ENCODE results near the gene SPEF1. TPM values are rescaled to one million over a fixed set of nuclear protein-coding genes. Genes with fewer than 3 reads are reported as not detected.

Gene SPEF1
- total RNA-seq, 1 donor from 2014 or later: 0.16 TPM

DNA sequence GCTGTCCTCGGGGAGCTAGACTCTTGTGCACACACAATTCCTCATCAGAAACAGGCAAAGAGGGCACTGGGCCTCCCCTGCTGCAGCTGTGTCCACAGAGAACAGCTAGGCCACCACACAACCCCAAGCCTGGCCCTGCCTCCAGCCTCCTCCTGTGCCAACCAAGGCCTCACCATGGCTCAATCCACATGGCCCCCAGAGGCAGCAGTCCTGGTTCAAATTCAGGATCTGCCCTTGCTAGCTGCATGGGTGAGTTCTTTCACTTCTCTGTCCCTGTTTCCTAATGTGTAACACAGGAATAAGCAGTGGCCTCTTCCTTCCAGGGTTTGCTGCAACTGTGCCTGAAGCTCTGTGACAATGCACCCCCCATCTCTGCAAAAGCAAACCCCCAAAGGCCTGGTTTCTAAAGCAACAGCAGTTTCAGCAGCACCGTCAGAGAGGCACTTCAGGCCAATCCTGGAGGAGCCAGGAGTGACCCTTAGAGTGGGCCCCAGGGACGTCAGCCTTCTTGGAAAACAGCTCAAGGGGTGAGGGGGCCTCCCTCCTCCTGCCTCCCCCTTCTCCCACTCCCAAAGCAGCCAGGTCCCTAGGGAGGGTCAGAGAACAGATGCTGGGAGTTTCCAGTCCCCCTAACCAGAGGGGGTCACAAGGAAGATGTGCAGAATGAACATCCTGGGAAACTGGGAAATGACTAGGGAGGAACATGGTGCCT, 15.9 kb downstream of the SPEF1 start:
- no peak for DNase-seq

DNA sequence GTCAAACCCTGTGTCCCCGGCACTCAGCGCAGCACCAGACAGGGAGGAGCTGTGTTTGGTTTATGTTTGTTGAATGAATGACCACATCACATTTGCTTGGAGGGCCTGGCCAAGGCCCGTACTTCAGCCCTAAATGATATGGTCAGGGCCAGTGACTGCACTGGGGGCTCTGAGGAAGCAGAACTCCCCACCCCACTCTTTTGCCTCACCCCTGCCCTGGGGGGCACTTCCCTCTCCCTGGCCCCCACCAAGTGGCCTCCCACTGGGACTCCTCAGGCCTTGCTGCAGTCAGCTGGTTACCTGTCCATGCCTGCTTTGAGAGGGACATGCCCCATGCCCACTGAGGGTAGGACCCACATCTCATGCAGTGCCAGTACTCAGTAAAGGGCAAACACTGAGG, 16.6 kb downstream of the SPEF1 start:
- DNase-seq: no peak

DNA sequence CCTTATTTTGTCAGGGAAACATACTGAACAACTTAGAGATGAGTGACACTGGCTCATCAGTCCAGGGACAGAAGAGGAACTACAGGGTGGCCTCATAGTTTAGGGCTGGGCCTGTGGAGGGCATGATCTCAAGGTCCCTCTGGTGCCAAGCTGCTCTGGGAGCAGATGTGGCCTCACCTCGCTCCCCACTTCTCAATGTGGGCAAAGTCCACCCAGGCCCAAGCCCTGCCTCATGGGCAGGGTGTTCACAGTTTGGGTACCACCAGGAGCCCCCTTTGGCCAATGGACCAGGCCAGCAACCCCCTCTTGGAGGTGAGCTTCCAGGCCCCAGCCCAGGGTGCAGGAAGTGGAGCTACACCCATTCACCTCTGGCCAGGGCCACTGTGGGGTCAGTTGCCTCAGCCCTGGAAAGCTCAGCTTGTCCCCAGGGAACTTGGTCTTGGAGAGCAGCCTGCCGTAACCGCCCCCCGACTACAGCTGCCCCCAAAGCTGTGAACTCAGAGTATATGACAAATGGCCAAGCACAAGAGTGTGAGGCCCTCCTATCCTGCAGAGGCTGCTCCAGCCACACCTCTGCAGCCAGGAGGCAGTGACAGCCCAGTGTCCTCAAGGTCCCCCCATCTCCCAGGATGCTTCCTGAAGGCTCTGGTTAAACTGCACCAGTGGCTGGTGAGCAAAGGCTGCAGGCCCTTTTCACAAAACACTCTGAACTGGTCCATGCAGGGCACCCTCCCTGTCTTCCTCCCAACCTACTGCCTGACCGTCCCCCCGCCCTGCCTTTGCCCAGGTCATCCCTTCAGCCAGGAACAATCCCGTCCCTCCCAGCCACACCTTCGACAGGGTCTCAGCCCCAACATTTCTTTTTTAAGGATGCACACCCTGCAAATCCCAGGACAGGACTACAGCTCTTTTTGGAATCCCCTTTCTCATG, 17.3 kb downstream of the SPEF1 start:
- no peak for DNase-seq

DNA sequence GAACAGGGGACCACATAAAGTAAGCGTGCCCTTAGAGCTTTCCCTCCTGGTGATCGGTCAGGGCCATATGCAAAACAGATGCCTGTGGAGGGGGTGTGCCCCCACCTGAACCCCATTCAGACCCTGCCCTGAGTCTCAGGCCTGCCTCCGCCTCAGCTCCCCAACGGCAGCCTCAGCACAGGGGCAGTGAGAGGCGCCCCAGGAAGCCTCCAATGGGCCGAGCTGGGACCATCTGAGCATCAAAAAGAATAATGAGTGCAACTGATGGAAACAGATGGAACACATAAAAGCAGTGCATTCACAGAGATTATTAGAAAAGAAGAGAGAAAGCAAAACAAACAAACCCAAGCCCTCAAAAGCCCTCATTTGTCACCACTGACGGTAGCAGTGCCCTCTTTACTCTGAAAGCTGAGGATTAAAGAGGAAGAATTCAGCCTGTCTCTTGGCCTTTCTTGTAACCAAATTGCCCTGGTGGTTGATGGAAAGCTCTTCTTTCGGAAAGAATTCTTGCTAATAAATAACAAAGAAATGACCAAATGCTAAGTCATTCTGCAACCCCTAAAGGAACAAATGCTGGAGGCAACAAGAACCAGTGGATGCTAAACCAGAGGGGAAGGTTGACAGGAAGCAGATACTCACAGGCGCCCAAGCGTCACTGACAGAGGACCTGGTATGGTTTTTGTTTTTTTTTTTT, 20.4 kb downstream of the SPEF1 start:
- DNase-seq: no peak

DNA sequence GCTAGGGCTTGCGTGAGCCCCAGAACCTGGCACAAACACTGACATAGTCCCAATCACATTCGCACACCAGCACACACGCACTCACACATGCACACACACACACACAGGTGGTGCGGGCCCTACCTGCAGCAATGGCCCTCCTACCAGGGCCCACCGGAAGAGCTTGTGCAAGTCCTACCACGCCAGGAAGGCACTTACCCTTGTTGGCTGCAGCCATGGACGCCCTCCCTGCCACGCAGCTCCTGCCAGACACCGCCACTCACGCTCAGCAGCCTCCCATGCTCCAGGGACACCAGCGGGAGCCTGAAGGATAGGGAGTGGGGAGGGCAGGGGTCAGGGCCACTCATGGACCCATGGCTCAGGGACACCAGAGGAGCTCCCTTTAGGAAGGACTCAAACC, 21.4 kb downstream of the SPEF1 start:
- DNase-seq: no peak

DNA sequence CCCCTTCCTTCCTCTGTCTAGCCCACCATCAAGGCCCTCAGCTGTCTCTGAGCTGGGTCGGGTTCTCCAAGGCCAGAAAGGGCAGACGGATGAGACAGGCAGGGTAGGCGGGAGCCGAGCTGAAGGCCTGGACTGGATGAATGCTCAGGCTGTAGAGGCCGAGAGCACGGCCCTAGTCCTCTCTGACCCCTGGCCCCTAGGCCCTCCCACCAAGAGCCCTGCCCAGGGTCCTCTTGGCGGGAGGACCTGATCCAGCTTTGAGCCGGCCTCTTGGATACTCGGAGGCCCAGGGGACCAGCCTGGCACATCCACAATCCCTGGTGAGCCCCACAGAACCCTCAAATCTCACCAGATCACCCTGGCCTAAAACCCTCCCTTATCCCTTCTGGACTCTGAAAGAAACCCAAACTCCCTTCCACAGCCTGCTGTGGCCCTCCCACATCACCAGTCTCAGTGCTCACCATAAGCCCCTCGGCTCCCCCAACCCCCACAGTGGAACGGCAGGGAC, 21.9 kb downstream of the SPEF1 start:
- DNase-seq: no peak

DNA sequence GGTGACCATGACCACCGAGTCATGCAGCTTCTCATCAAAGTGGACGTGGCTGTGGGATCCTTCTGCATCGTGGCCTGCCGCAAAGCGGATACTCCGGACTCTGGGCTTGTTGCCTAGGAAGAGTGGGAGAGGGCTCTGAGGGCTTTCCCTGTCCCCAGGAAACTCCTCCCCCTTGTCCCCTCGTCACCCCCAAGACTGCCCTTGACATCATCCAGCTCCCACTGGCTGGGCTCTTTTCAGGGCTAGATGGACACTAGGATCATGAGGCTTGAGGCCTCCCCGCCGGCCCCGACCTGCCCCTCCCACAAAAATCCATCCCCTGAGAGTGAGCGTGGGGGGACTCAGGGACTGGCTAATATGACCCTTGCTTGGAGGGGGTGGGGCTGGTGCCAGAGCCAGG, 22.7 kb downstream of the SPEF1 start:
- no peak for DNase-seq

DNA sequence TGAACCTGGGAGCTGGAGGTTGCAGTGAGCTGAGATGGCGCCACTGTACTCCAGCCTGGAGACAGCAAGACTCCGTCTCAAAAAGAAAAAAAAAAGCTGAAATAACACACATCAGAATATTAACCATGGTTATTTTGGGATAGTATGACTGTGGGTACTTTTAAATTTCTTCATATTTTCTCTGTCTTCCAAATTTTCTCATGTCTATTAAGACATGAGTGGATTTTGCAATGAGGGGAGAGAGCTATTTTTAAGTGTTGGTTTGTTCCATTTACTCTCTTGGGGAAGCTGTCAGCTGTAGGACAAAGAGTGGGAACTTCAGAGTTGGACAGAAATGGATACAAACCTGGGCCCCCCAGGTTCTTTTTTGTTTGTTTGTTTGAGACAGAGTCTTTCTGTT, 24.0 kb downstream of the SPEF1 start:
- DNase-seq: no peak

DNA sequence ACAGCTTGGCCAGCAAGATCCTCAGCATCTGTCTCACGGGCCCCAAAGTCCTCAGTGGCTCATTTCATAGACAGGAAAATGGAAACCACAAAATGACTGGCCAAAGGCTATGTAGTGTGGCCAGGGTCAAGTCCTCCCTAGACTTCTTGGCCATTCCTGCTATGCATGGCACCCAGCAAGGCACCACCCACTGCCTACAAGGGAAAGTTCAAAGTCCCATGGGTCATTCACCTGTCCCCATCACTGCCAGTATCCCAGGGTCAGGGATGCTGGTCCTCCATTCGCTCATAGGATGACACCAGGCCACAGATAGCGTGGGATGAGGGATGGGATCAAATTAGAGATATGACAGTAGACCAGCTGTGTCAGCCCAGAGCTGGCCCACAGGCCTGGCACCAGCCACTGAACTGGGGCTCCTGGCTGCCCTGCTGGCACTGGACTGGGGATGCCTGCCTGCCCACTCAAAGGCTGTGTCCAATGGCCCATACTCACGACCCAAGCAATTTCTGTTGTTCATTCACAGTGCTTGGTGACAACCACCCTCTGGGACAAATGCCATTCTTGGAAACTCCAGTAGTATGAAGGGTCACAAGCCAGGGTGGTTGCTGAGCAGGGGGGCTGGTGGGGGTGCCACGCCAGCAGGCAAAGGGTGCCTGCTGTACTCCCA, 25.3 kb downstream of the SPEF1 start:
- no peak for DNase-seq

DNA sequence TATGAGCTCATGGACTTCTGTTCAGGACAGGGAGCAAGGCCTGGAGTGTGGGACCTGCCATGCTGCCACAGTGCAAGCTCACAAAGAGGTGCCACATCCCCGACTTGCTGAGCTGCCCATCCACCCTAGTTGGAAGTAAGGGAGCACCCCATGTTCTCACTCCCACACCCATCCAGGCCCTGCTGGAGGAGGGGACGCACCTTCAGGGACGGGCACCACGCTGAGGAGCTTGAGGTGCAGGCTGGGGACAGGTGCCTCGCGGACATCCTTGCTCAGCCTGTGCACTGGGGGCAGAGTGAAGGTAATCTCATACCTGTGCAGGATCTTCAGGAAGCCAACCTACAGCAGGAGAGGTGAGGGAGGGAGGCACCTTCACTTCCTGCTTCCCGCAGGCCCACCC, 26.0 kb downstream of the SPEF1 start:
- DNase-seq: no peak

DNA sequence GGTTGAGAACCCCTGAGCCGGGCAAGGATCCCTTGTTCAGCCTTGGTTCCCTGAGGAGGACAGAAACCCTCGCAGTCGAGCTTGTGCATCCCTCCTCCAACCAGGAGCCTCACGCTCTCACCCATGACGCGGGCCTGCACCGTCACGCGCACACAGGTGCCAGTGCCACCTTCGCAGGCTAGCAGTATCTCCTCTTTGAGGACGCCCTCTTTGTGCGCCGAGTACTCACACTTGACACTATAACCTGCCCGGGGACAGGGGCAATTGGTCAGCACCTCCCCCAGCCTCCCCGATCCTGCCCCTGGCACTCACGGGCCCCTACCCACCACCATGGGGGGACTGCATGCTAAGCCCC, 27.0 kb downstream of the SPEF1 start:
- DNase-seq: no peak

DNA sequence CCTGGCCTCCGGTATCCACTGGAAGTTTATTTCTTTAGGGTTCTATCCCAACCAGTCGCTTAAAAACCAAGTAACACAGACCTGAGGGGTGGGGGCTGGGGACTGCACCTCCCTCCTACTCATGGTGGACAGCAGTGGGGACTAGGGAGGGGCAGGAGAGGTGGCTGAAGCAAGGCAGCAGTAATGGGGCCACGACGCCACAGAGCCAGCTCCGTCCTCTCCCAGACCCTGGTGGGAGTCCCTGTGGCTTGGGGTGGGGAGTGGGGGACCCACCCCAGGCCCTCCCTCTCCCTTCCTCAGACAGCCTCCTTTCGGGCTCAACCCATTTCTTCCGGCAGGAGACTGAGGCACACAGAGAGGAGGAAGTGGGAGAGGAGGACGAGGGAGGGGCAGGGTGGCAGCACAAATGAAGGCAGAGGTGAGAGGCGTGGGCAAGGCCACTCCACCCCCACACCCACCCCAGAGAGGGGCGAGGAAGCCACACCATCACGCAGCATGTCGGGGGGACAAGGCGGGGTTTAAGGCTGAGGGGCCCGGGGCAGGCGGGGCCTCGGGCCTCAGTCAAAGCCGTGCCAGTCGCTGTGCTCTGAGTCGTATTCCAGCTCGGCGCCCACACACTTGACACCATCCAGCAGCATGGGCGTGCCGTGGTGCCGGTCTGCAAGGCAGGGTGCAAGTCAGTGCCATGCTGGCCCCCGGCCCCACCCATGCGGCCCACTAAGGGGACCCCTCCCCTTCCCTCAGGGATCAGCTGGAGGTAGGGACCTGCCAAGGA, 27.6 kb downstream of the SPEF1 start:
- DNase-seq: no peak

DNA sequence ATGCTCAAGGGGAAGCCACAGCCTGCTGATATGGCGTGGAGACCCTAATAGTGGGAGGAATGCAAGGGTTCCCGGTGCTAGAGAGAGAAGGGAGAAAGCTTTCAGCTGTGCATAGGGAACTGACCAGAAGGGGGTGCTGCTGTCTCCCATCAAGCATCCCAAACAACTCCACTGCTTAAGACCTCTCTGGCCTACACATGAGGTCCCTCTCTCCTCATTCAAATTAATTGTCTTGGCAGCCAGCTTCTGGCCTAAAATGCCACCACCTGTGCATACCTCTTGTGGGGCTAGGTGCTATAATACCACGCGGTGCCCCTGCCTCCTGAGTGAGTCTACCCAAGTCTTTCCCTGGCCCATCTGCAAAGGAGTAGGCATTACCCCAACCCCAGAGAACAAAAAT, 28.1 kb downstream of the SPEF1 start:
- no peak for DNase-seq

DNA sequence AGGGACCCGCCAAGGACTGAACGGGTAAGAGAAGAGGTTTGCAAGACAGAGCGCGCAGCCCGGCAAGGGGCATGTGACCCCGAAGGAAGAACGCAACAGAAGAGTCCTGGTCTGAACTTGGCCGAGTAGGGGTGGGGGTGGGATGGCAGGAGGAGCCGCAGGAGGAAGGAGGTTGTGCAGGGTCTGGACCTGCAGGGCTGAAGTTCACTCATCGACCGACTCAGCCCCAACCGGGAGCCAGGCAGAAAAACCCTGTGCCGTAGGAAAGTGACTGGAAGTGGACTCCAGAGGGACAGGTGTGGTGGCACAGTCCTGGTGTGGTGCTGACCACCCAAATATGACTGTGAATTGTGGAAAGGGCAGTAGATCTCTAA, 28.9 kb downstream of the SPEF1 start:
- no peak for DNase-seq

DNA sequence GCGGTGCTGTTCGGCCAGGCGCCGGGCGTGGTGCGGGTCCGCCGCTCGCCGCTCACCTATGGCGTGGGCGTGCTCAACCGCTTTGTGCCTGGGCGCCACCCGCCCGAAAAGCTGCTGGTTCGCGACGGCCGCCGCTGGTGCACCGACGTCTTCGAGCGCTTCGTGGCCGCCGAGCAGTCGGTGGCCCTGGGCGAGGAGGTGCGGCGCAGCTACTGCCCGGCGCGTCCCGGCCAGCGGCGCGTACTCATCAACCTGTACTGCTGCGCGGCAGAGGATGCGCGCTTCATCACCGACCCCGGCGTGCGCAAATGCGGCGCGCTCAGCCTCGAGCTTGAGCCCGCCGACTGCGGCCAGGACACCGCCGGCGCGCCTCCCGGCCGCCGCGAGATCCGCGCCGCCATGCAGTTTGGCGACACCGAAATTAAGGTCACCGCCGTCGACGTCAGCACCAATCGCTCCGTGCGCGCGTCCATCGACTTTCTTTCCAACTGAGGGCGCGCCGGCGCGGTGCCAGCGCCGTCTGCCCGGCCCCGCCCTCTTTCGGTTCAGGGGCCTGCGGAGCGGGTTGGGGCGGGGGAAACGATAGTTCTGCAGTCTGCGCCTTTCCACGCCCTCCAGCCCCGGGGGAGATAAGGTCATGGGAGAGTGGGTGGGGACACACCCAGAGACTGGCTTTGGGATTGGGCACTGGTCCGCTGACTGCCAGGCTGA, 29.4 kb downstream of the SPEF1 start:
- DNase-seq: no peak

DNA sequence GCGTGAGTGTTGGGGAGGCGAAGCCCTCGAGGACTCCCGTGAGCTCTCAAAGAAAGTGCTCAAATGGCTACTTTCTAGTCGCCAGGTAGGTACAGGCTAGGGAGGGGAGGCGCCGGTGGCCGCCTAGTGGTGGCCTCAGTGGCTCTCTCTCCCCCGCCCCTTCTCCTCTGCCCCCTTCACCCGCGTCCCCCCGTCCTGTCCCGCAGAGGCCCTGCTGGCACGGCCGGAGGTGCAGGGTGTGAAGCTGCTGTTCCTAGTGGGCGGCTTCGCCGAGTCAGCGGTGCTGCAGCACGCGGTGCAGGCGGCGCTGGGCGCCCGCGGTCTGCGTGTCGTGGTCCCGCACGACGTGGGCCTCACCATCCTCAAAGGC, 30.0 kb downstream of the SPEF1 start:
- no peak for DNase-seq

DNA sequence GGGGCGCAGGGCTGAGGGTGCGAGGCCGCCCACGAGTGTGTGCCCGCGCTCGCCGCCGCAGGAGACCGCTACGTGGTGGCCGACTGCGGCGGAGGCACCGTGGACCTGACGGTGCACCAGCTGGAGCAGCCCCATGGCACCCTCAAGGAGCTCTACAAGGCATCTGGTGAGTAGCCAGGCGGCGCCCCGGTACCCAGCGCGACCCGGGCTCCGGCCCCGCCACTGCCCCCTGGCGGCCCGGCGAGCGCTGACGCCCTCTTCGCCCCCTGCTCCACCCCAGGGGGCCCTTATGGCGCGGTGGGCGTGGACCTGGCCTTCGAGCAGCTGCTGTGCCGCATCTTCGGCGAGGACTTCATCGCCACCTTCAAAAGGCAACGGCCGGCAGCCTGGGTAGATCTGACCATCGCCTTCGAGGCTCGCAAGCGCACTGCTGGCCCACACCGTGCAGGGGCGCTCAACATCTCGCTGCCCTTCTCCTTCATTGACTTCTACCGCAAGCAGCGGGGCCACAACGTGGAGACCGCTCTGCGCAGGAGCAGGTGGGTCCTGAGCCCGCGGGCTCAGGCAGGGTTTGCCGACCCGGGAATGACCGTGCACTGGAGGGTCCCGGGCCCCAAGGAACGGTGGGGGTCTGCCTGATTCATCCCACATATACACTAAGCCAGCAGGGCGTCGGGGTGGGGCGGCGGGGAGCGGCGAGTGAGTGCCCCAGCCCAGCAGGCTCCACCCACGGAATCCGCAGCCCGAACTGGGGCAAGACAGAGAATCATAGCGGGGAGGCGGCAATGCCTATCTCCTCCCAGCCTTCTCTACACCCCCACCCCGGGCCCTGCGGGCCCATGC, 31.3 kb downstream of the SPEF1 start:
- DNase-seq: no peak

DNA sequence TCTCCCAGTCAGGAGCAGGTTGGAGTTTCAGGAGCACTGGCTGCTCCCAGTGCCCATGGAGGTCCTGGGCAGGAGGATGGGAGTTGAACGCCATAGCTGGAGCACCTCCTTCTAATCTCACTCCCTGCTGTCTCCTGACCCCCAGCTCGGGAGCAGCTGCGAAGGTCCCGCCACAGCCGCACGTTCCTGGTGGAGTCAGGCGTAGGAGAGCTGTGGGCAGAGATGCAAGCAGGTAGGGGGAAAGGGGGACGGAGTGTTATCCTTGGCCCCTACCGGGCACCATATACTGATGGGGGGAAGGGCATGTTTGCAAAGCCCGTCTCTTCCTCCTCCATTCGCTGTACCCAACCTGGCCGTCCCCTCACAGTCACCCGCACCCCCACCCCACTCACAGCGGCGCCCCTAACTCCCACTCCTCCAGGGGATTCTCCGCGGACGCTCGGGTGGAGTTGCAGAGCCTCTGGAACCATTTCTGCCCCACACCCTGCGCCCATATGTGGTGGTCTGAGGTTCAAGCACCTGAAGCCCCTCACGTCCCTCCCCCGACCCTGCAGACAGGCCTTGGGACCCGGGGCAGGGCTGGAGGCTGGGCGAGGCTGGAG, 32.1 kb downstream of the SPEF1 start:
- no peak for DNase-seq

DNA sequence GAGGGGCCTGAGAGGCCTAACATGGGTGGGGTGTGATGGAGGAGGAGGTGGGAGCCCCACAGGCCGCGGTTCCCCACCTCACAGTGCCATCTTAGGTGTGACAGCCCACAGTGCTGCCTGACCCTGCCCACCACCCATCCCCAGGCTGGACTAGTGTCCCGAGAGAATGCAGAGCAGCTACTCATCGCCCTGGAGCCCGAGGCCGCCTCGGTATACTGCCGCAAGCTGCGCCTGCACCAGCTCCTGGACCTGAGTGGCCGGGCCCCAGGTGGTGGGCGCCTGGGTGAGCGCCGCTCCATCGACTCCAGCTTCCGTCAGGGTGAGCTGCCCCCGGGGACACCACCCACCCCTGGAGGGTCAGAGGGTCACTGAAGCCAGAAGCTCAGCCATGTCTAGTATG, 33.2 kb downstream of the SPEF1 start:
- DNase-seq: no peak

DNA sequence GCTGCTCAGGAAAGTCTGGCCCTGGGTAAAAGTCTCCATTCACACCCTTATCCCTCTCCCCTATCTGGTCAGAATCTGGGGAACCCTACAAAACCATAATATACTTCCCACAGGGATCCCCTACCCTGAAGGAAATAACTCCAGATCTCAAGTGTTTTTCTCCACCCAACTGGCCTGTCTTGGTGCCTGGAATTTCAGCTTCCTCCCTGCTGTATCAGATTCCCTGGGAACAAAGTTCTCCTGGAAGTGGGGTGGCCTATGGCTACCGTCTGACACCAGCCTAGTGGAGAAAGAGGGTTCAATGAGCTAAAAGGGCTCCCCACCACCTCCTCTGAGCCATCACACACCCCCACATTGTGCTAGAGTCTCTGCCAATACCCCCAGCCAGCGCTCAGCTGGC, 33.8 kb downstream of the SPEF1 start:
- DNase-seq: no peak
